HG03097 (cell line): ENCODE measurements around the gene ANKRD31.
A peak's percentile ranks its signal among the peaks of the same experiment; 100 is the strongest.
"Not testable (repeated sequence)": the region's sequence is repeated elsewhere in the genome, so short reads cannot be mapped to it uniquely, and the experiment has no call there.

Experiments used
- ATAC-seq: cut with Tn5 transposase; IDR thresholded peaks from one replicate; pipeline ENCODE4 v1.9.1; 2021; ENCODE audit not compliant: unreplicated experiment, low FRiP score

The ANKRD31 gene, protein sequence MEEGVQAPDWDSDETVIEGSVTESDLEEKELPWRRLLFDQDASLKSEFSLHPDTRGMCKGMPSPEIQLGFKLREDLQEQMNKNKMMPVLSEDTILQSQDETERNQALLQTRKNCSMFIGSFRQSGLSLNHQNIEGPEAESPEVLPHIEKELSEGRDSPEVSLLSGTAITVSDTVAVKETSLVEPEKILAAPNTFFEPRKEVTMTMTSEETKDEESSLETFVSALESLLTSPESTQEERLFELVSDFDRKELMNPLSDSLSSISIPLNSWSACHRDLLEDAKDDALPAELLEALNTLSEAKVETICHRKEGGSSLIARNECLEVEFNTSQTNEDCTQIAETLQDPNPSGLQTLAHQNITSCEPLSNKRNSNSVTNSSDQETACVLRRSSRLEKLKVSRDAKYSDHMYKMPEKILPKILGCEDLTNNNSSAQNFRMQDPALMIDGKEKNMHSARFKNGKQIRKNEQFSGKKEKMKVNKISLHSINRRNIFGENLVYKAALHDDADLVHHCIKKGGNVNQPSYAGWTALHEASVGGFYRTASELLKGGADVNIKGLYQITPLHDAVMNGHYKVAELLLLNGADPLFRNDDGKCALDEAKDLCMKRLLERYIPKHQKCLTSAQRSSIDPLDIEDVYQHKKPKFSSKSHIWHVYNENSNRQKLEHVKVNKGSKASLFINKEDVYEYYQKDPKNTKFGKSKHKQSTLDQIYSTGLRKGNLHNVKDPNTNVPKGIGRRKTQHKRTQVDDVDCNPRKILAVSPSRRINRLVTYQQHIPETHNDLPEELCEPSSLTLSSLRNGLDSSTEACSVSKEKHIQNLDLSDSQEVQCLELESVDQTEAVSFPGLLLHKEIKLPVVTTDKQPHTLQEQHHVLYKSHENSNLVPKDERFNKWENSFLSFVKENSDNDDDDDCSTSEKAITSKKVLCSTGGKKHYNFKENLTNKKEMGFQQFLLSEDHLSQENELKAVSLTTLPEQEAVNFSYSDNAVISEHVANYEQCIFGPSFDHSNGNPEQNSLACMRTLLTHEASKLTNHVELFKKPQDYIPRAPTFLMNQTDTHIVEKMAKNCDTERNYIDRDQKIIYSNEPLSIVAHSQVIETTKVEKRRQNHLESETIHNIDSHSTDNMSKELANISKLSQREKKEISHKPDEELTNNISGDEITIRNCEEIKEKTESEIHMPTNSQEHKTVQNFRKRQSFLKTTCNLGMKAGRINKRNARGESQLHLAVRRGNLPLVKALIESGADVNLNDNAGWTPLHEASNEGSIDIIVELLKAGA (N-terminal part only)

DNA sequence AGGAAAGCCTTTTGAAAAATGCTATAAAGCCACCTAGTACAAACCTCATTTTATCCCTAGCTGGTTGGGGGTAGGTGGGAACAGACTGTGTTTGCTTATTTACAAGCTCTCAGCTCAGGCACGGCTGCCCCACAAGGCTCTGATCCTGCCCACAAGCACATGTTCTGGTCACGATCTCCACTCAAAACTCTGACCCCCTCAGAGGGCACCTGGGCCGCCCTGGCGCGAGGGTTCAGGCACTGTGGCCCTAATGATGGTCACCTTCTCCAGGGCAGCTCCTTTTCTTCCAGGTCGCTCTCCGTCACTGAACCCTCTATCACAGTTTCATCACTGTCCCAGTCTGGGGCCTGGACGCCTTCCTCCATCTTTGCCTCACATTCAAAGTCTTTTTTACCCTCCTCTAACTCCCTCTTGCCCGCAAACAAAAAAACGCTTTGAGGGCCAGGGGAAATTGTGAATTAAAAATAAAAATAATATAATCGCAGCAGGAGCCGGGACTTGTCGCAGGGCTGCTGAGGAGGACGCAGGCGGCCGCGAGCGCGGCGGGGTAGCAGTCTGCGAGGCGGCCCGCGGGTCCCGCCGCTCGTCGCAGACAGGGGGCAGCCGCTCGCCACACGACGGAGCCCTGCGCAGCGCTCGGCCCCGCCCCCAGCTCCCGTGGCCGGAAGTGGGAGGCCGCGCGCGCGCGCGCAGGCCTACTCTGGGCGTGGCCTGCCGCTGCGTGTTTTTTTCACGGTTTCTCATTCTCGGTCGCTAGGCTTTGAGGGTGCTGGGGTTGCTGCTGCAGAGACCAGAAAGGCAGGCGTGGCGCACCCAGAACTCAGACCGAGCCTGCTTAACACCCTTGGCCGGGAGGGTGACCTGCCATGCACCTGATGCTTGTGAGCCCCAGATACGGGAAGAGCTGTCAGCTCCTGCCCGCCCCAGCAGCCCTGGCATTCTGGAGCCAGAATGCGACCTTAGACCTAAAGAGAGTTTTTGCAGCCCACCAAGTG, at the start of gene ANKRD31:
TSS of gene ANKRD31 (minus strand) at position 557 of the 995 bp plus-strand sequence. CDS start at position 365, 192 bp downstream.
- ATAC-seq: peak; percentile 99

DNA sequence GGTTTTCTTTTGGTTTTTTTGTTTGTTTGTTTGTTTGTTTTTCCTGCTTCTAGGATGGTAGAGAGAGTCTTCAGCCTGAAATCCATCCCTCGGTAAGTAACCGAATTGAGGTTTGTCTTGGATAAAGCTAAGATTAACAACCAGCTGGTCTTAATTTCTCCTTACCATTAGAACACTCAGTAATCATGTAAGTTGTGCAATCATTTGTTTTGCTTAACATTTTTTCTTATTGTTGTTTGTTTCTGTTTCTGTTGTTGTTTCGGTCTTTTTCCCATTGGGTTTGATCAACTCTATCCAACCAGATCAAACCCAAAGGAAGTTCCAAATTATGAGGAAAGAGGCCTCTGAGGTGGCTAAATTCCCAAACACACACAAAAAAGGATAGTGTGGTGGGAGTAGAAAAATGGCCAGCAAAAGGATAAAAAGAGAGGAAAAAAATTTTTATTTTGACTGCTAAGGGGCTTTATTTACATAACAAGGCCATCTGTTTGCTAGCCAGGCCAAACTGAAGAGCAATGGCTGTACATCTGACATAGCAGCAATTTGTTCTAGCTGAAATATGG, 49.6 kb upstream of the ANKRD31 start:
- no peak for ATAC-seq

DNA sequence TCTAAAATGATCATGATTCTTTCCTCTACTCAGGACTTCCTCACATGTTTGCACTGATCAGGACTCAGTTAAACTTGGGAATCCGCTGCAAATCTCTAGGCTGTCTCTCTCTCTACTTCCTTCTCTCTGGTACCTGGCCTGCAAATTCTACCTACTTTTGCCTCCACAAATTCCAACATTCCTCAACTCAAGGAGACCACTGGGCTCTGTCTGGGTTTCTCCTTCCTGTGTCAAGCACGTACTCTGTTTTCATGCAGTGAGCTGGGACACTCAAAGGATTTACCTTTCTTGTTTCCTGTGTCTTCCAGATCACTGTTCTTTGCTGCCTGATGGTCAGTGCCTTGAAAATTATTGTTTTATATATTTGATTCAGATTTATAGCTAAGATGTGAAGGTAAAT, 45.9 kb upstream of the ANKRD31 start:
- ATAC-seq: no peak

DNA sequence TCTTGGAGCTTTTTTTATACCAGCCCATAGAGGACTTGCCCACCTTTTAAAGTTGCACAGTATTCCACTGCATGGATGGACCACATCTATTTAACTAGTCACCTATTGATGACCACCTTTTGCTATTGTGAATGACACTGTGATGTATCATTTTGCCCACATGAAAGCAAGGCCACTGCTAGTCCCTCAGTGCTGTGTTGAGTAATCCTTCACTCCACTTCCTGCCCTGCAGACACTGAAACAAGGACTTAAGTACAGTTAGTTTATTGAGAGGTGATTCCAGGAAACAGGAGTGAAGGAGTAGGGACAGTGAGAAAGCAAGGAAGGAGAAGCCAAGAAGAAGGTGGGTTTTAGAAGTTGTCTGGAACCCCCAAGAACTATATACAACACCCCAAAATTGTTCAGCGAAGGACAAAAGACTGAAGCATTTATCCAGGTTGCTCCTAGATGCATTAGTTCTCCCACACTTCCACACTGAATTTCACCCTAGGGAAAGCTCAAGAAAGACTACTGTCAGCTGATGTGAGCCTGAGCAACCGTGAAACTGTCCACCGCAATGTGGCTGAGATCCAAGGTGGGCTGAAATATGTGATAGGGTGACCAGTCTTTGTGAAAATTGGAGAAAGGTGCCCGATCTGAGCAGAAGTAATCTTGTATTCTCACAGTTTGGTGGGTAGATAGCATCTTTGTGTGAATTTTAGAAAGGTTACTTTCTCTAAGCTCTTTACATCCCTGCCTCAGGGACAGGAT, 45.2 kb upstream of the ANKRD31 start:
- no peak for ATAC-seq

DNA sequence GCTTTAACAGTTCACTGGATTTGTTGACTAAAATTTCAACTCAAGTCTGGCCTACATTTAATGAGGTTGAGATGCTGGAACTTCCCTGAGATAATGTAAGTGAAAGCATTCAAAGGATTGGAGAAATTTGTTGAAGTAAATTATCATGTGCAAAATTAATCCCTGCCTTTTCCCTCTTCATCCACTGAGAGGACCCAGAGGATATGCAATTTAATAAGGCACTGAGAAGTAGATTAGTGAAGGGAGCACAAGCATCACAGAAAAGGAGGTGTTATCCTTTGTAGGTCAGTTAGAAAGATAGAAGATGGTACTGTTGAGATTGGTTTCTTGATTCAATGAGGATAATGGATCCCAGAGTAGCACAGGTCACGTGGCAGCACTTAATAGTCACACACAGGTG, 42.6 kb upstream of the ANKRD31 start:
- ATAC-seq: no peak

DNA sequence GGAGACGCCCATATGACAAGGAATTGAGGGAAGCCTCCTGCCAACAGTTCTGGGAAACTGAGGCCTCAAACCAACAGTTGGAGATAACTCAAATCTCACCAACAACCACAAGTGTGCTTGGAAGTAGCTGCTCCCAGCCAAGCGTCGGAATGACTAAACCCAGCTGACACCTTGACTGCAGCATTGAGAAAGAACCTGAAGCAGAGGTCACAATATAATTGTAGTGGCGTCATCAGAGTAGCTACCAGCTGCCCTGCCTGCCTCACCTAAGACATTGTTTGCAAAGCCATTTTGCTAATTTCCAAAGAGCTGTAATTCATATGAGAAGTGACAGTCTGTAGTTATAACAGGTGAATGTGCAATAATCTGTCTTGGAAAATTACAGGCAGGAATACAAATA, 40.8 kb upstream of the ANKRD31 start:
- no peak for ATAC-seq

DNA sequence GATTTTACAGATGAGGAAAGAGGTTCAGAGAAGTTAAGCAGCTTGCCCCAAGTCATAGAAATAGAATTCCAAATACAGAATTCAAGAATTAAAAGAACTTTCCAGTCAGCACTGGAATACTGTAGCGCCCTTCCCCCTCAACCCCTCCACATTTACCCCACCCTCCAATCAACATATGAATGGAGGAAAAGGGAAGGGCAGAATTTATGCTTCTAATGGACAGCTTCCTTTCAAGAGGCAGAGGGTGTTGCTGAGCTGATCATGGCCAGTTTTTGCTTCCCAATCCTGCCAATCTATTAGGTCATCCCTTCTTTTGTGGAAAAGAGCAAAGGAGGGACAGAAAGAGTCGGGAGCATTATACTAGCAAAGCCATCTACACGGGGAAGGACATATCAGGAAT, 39.1 kb upstream of the ANKRD31 start:
- ATAC-seq: no peak

DNA sequence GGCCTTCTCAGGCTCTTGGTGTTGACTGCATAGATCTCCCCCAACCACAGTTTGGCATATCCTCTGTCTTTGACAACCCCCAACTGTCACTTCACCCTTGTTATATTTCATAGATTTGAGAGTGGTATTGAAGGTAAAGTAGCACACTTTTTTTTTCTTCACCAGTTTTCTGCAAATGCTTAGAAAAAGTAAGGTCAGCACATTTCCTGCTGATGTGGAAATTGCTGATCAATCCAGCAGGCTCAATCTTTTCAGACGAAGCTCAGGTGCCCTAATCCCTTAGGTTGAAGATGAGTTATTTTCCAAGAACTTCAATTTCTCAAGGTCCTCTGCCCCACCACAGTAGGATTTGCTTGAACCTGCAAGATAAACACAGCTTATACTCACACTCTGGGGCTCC, 38.5 kb upstream of the ANKRD31 start:
- ATAC-seq: no peak

DNA sequence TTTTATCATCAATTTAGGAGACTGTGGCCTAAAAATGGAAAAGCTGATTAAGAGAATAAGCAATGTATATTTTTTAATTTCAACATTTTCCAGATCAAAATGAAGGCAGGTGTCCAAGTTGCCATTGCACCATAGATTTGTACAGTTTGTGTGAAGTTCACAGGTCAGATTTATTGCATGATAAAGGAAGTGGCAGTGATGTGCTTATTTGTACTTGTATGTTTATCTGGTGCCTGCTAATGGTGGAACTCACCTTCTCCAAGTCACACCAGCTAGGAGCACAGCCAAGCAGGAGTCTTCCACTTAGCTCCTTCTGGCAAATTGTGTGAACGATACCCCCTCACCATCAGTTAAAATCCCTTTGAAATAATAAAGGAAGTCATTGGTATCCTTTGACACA, 37.8 kb upstream of the ANKRD31 start:
- no peak for ATAC-seq

DNA sequence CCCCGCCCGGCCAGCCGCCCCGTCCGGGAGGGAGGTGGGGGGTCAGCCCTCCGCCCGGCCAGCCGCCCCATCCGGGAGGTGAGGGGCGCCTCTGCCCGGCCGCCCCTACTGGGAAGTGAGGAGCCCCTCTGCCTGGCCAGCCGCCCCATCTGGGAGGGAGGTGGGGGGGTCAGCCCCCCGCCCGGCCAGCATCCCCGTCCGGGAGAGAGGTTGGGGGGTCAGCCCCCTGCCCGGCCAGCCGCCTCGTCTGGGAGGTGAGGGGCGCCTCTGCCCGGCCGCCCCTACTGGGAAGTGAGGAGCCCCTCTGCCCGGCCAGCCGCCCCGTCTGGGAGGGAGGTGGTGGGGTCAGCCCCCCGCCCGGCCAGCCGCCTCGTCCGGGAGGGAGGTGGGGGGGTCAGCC, 33.9 kb upstream of the ANKRD31 start:
- not testable (repeated sequence) for ATAC-seq

DNA sequence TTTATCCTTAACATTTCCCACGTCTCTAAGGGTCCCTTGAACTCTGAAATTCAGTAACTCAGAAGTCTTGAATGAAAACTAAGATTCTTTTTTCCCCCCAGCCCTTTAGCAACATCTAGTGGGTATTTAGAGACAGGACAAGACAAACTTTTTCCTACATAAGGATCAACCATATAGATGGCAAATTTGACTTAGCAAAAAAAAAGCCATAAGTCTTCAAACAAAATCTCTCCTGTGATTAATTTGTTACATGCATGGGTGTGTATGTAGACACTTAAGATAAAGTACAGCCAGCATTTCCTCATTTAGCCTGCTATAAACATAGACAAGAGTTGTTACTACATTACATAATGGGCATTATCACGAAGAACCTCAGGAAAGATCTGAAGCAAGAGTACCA, 29.1 kb upstream of the ANKRD31 start:
- ATAC-seq: no peak

DNA sequence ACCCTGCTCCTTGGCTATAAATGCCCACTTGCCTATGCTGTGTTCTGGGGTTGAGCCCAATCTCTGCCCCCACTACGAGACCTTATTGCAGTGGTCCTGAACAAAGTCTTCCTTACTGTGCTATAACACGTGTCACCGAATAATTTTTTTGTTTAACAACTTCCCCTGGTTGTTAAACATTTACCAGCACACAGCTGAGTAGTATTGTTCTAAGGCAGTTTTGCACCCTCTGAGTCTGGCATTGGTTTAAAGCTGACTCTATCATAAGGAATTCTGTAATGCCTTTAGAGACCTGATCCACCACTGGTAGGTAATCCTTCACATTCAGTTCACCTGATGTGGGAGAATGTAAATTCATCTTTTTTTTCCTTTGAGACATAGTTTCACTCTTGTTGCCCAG, 25.6 kb upstream of the ANKRD31 start:
- no peak for ATAC-seq

DNA sequence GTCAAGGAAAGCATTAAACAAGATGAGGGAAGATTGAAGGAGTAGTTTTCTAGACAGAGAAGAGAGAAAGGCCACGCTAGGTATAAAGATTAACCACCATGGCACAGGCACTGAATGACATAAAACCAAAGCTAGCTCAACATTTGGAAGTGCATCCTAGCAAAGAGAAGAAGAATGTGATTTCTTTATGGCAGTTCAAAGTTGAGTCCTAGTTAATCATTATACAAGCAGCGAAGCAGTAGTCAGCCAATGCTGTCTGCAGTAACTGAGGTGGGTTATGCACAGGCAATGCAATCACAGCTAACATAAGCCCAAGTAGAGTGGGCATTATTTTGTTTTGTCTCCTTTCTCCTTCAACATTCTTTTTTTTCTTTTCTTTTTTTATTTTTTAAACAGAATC, 24.0 kb upstream of the ANKRD31 start:
- no peak for ATAC-seq

DNA sequence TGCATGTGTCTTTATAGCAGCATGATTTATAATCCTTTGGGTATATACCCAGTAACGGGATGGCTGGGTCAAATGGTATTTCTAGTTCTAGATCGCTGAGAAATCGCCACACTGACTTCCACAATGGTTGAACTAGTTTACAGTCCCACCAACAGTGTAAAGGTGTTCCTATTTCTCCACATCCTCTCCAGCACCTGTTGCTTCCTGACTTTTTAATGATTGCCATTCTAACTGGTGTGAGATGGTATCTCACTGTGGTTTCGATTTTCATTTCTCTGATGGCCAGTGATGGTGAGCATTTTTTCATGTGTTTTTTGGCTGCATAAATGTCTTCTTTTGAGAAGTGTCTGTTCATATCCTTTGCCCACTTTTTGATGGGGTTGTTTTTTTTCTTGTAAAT, 13.8 kb upstream of the ANKRD31 start:
- not testable (repeated sequence) for ATAC-seq

DNA sequence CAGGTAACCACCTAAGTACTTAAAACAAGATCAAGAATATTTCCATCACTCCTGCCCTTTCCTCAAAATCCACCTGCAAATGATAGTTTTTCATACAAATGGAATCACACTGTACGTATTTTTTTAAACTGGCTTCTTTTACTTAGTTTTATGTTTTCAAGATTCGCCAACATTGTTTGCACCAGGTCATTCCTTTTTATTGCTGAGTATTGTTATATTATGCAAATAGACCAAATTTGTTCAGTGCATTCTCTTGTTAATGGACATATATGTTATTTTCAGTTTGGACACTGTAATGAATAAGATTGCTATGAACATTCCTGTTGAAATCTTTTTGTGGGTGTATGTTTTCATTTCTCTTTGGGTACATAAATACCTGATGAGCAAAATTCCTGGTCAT, 8.3 kb upstream of the ANKRD31 start:
- ATAC-seq: no peak

DNA sequence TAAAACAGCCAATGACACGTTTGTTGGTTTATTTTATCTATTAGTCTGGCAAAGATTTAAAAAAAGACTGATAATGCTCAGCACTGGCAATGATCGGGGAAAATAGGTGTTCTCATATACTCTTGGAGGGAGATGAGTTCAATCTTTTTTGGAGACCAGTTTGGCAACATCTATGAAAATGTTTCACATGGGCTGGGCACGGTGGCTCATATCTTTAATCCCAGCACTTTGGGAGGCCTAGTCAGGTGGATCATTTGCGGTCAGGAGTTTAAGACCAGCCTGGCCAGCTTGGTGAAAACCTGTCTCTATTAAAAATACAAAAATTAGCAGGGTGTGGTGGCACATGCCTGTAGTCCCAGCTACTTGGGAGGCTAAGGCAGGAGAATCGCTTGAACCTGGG, 6.8 kb upstream of the ANKRD31 start:
- no peak for ATAC-seq

DNA sequence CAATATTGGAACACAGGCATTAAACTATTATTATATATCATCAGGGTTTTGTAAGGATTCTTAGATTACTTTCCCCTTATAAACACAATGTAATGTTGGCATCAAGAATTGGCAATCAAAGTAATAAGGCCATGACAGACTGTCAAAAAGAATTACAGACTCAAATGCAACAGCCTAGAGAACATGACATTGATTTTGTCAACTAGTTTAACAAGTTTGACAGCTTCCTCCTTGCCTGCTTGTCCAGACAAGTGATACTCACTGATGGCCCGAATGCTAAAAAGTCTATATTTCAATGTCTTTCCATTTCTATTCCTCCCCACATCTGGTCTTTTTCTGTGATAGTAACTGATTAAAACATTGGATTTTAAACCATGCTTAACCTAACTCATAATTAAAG, 6.4 kb upstream of the ANKRD31 start:
- no peak for ATAC-seq

DNA sequence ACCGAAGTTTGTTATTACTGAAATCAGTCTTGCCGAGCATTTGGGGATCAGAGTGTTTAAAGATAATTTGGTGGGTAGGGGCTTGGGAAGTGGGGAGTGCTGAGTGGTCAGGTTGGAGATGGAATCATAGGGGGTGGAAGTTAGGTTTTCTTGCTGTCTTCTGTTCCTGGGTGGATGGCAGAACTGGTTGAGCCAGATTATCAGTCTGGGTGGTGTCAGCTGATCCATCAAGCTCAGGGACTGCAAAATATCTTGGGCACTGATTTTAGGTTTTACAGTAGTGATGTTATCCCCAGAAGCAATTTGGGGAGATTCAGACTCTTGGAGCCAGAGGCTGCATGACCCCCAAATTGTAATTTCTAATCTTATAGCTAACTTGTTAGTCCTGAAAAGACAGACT, 5.4 kb upstream of the ANKRD31 start:
- ATAC-seq: no peak

DNA sequence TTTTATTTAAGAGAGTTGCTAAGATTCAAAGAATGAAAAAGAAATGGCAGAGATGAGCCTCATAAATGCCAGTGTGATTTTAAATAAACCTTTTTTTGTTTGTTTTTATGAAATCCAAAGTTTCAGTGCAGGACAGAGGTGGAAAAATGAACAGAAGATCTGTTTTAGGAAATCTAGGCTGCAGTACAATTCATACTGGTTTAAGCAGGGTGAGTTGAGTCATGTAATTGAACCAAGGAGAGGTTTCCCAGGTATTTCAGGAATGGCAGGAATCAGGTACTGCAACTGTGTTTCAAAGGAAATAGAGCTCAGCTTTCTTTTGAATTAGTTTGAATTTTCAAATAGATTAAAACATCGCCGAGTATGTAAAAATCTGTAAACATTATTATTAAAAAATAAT, 3.0 kb upstream of the ANKRD31 start:
- ATAC-seq: no peak
